OCI-LY7 (cell line): Measurements from ENCODE around the gene RANBP3L. TPM values are rescaled to one million over a fixed set of nuclear protein-coding genes. Genes with fewer than 3 reads are reported as not detected.

ENCODE experiments used
- BruUV-seq: library from RNA; stranded (reverse); fragments of 400-500 nt; replicated peaks from 2 replicates; lab custom pipeline; 2021; lab: Mats Ljungman, UMichigan
- CTCF ChIA-PET: fragments of 300-600 bp; sonication (Branson Sonifier 250); formaldehyde crosslinking; loops from one replicate; lab custom pipeline; 2022; ENCODE audit warnings: antibody characterized with exemption; ENCODE audit not compliant: unreplicated experiment; lab: Charles Lee
- POLR2A ChIA-PET: fragments of 300-600 bp; sonication (Branson Sonifier 250); formaldehyde crosslinking; loops from one replicate; lab custom pipeline; 2022; ENCODE audit warnings: antibody characterized with exemption; lab: Charles Lee
- DNase-seq: peaks from one replicate; pipeline ENCODE4 v3.0.0-alpha.2; 2015; ENCODE audit warnings: low spot score
- H2AFZ ChIP-seq: fragments of 200-600 bp; sonication (generic), shearing (Covaris generic); 2 replicates; pipeline ENCODE4 v1.6.1; 2014; ENCODE audit warnings: mild to moderate bottlenecking, antibody characterized with exemption, low read length, moderate library complexity
- H3K27ac ChIP-seq: fragments of 200-600 bp; sonication (generic); 2 replicates; pipeline ENCODE4 v1.5.1; 2014; ENCODE audit warnings: mixed run types, low read depth, mild to moderate bottlenecking, moderate library complexity, low read length, inconsistent platforms; ENCODE audit not compliant: poor library complexity, severe bottlenecking
- H3K36me3 ChIP-seq: fragments of 200-600 bp; sonication (generic); 2 replicates; pipeline ENCODE4 v1.6.1; 2014; ENCODE audit warnings: mild to moderate bottlenecking, antibody characterized with exemption, low read length, moderate library complexity, mixed read lengths; ENCODE audit not compliant: insufficient read depth
- H3K4me1 ChIP-seq: fragments of 200-600 bp; sonication (generic); 2 replicates; pipeline ENCODE4 v1.5.1; 2014; ENCODE audit warnings: mild to moderate bottlenecking, low read length; ENCODE audit not compliant: insufficient read depth, poor library complexity, severe bottlenecking
- H3K4me2 ChIP-seq: fragments of 200-600 bp; sonication (generic); 2 replicates; pipeline ENCODE4 v1.6.1; 2014; ENCODE audit warnings: mild to moderate bottlenecking, low read length
- H3K4me3 ChIP-seq: fragments of 200-600 bp; sonication (generic); 2 replicates; pipeline ENCODE4 v1.5.1; 2014; ENCODE audit warnings: mild to moderate bottlenecking, low read depth, low read length; ENCODE audit not compliant: poor library complexity, severe bottlenecking
- H3K79me2 ChIP-seq: fragments of 200-600 bp; sonication (generic); 2 replicates; pipeline ENCODE4 v1.6.1; 2016; ENCODE audit warnings: low read depth, mild to moderate bottlenecking, low read length, moderate library complexity, mixed read lengths; ENCODE audit not compliant: insufficient read depth
- H3K9me2 ChIP-seq: fragments of 200-600 bp; sonication (generic); 2 replicates; pipeline ENCODE4 v1.6.1; 2016; ENCODE audit warnings: mild to moderate bottlenecking, low read length, mixed read lengths; ENCODE audit not compliant: insufficient read depth
- H3K9me3 ChIP-seq: fragments of 200-600 bp; sonication (generic); 2 replicates; pipeline ENCODE4 v1.6.1; 2014; ENCODE audit warnings: mild to moderate bottlenecking, mixed run types, low read length, mixed read lengths
- H4K20me1 ChIP-seq: fragments of 200-600 bp; sonication (generic); 2 replicates; pipeline ENCODE4 v1.6.1; 2014; ENCODE audit warnings: mild to moderate bottlenecking, antibody characterized with exemption, low read length, moderate library complexity, mixed read lengths; ENCODE audit not compliant: insufficient read depth
- EZH2phosphoT487 ChIP-seq: fragments of 200-600 bp; sonication (generic); IDR thresholded peaks from 2 replicates; pipeline ENCODE4 v1.6.1; 2018; ENCODE audit warnings: low read depth, borderline replicate concordance, mild to moderate bottlenecking, mixed run types, antibody characterized with exemption, low read length, moderate library complexity, mixed read lengths
- intact Hi-C: fragments of 100-400 bp; cut with micrococcal nuclease; formaldehyde crosslinking; loops from one replicate; pipeline ENCODE4 v1.10.0; 2022; ENCODE audit not compliant: unreplicated experiment
- total RNA-seq, 2 experiments: library from RNA; depleted of rRNA in 1 of 2; stranded (reverse); fragments of >200 nt in 1 of 2; shearing (Covaris generic) in 1 of 2; gene quantifications; 2 replicates each; pipeline ENCODE4 v1.2.3, GENCODE V29; 2014 to 2022
- TF ChIP-seq, protein P1 (sequence below): fragments of 200-600 bp; sonication (generic); conservative IDR thresholded peaks from 2 replicates; pipeline ENCODE4 v1.5.1; 2014; ENCODE audit warnings: mild to moderate bottlenecking, antibody characterized with exemption, low read length, moderate library complexity, mixed read lengths

The RANBP3L gene
- total RNA-seq, 2 experiments from 2014 or later: not detected

DNA sequence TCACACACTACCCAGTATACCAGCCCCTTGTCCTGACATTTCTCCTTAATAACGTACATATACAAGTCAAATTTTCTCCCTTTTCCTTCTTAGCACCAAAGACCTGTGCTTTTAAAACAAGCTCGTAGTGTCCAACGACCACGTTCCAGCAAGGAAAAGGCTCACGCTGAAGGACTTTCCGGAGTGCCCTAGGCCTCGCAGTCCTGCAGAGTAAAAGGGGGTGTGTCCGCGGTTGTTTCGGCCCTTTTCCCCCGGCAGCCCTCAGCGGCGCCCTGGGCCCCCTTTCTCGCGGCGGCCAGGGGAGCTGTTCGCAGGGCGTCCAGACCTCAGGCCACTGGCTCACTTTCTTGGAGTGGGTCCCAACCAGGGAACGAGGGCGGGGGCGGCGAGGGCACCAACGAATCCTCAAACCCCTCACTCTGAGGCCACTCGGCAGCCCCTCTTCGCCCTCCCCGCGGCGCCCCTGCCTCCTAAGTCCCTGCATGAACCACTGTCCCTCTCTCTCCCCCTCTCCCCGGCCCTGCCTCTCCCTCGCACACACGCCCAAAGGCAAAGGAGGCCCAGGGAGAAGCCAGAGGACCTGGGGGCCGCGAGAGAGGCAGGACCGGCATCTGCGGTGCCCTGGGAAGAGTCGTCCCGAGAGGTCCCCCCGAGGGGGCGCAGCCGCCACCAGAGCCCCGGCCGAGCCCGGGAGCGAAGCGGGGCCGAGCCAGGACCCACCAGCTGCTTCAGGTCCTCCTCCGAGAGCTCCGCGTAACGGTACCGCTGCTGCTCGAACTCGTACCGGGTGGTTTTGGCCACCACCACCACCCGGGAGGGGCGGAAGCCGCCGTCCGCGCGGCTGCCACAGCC is 60.7 kb downstream of the RANBP3L start:
- peak overlapping the region; percentile 84 for H3K4me3 ChIP-seq
- H2AFZ ChIP-seq: peak overlapping the region; percentile 21; the same call in 1 of the 2 replicates
- H3K4me2 ChIP-seq: peak overlapping the region; percentile 82
- no peaks in the 10 kb centered on the region for H3K9me2 ChIP-seq
- peaks cover 56% of the 10 kb centered on the region for H3K4me1 ChIP-seq
- BruUV-seq: no TSS peak
- intact Hi-C loops: loop anchor here (1.0 to 5.0 kb wide), 4 partner anchors 62 to 1314 kb away; partner anchors contain the start of genes DNAJC21 and SKP2
- no peak for TF ChIP-seq EZH2phosphoT487
- TF ChIP-seq, protein P1, sequence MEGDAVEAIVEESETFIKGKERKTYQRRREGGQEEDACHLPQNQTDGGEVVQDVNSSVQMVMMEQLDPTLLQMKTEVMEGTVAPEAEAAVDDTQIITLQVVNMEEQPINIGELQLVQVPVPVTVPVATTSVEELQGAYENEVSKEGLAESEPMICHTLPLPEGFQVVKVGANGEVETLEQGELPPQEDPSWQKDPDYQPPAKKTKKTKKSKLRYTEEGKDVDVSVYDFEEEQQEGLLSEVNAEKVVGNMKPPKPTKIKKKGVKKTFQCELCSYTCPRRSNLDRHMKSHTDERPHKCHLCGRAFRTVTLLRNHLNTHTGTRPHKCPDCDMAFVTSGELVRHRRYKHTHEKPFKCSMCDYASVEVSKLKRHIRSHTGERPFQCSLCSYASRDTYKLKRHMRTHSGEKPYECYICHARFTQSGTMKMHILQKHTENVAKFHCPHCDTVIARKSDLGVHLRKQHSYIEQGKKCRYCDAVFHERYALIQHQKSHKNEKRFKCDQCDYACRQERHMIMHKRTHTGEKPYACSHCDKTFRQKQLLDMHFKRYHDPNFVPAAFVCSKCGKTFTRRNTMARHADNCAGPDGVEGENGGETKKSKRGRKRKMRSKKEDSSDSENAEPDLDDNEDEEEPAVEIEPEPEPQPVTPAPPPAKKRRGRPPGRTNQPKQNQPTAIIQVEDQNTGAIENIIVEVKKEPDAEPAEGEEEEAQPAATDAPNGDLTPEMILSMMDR: peak; percentile 25
- POLR2A ChIA-PET: interaction anchor here (0.6 to 3.2 kb wide), 7 partner anchors 11 to 153 kb away, joined by 3 to 21 read pairs (median 4); partner anchors contain the start of gene RANBP3L
- peaks cover 52% of the 10 kb centered on the region for H3K79me2 ChIP-seq
- peak; percentile 68 for DNase-seq
- H3K27ac ChIP-seq: peak overlapping the region; percentile 85
- H3K9me3 ChIP-seq: no peaks in the 10 kb centered on the region
- H4K20me1 ChIP-seq: no peaks in the 10 kb centered on the region; the same call in 1 of the 2 replicates
- CTCF ChIA-PET: interaction anchor here (0.6 to 2.6 kb wide), 7 partner anchors 11 to 356 kb away, joined by 3 to 7 read pairs (median 3); no protein-coding TSS in a partner anchor
- H3K36me3 ChIP-seq: peaks cover 4% of the 10 kb centered on the region; the same call in 1 of the 2 replicates

DNA sequence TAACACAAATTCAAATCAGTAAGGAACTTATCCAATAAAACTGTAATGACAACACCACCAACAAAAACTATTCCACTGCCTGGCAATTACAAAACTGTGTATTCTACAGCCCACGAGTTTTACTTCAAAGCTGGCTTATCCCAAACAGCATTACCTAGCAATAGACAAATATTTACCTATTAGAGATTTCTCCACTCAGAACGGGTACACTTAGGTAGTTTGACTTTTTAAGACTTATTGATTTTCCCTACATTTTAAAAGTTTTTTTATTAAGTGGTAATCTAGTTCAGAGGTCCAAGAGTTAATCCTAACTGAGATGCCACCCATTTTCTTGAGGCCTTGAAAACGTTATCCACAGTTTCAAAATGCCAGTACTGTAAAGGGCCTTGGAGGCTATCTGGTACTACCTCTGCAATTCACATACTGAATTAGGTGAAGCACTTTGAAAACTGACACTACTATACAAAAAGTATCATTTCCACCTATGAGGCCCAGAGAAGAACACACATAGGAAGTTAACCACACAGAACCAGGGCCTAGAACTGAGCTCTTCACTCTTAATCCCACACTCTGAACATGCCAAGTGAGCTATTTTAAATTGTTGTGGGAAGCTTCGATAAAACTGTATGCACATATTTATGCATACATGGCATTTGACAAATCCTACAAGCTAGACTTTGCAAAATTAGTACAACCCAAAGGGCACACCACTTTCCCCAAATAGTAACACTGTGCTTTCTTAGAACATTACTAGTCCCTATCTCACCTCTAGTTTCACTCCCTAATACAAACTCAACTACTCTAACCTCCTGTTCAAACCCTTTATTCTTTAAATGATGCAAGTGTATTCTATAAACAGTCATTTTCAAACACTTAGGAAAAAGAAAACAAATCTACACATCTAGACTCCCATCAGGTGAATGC is 62.1 kb downstream of the RANBP3L start:
- CTCF ChIA-PET: interaction anchor here (2.6 kb wide), 1 partner anchor 160 kb away, joined by 7 read pairs; no protein-coding TSS in a partner anchor

More for the DNA sequence above, 62.1 kb downstream of the RANBP3L start:
- Histone ChIP-seq H3K9me3 (no peaks in the 10 kb centered on the region), H3K4me1 (peaks cover 70% of the 10 kb centered on the region), H3K27ac (peak overlapping the region; percentile 85), H4K20me1 (no peaks in the 10 kb centered on the region; the same call in 1 of the 2 replicates), H3K79me2 (peaks cover 65% of the 10 kb centered on the region), H3K36me3 (peaks cover 4% of the 10 kb centered on the region; the same call in 1 of the 2 replicates), H3K4me3 (peak overlapping the region; percentile 84), H2AFZ (peak overlapping the region; percentile 28; the same call in 1 of the 2 replicates), H3K9me2 (no peaks in the 10 kb centered on the region), H3K4me2 (peak overlapping the region; percentile 82)
- TF ChIP-seq, protein P1: no peak
- no peak for TF ChIP-seq EZH2phosphoT487
- POLR2A ChIA-PET: interaction anchor here (1.0 to 1.7 kb wide), 4 partner anchors 10 to 88 kb away, joined by 3 to 7 read pairs (median 3); partner anchors contain the start of genes LMBRD2 and SKP2
- BruUV-seq: TSS peak; percentile 52
- intact Hi-C loops: loop anchor here (1.0 to 5.0 kb wide), 6 partner anchors 61 to 1322 kb away; partner anchors contain the start of genes BRIX1, DNAJC21, NIPBL and RAD1
- peak; percentile 57 for DNase-seq
